ENCODE results near the gene RNF212B. TPM values are rescaled to one million over a fixed set of nuclear protein-coding genes. Genes with fewer than 3 reads are reported as not detected.

The RNF212B gene
- total and polyA plus RNA-seq, 9 donors = not detected

DNA sequence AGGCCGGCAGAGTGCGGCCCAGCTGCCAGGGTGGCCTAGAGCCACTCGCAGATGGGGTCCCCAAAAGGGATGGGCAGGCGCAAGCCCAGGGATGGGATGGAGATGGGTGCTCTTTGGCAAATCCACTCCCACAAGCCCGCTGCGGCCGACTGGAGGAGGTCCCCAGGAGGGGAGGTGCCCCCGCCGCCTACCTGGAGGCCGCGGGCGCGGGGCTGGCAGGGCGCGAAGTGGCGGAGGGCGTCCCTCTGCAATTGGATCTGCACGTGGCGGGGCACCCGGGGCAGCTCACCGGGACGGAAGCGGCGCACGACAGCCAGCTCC lies 64.2 kb downstream of the RNF212B start:
- intact Hi-C loops (cut with DNase I) = loop anchor here in 3 of 4 donors (2.0 to 5.0 kb wide), 2 partner anchors 19 to 295 kb away; partner anchors contain the start of gene PABPN1 (in 2 of the 3)
- TF ChIP-seq POLR2A (IDR thresholded peaks at IDR 0.05) (peak; percentile 92), EP300 (IDR thresholded peaks at IDR 0.05) (no peak)
- TF ChIP-seq, protein P1, sequence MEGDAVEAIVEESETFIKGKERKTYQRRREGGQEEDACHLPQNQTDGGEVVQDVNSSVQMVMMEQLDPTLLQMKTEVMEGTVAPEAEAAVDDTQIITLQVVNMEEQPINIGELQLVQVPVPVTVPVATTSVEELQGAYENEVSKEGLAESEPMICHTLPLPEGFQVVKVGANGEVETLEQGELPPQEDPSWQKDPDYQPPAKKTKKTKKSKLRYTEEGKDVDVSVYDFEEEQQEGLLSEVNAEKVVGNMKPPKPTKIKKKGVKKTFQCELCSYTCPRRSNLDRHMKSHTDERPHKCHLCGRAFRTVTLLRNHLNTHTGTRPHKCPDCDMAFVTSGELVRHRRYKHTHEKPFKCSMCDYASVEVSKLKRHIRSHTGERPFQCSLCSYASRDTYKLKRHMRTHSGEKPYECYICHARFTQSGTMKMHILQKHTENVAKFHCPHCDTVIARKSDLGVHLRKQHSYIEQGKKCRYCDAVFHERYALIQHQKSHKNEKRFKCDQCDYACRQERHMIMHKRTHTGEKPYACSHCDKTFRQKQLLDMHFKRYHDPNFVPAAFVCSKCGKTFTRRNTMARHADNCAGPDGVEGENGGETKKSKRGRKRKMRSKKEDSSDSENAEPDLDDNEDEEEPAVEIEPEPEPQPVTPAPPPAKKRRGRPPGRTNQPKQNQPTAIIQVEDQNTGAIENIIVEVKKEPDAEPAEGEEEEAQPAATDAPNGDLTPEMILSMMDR (IDR thresholded peaks at IDR 0.05) = no peak
- Histone ChIP-seq H3K36me3 (no peaks in the 10 kb centered on the region), H3K9me3 (no peaks in the 10 kb centered on the region), H3K27me3 (no peaks in the 10 kb centered on the region), H3K27ac (peak overlapping the region; percentile 92 to 94), H3K4me3 (peak overlapping the region; percentile 55), H3K4me1 (ENCODE audit: insufficient read depth) (no peaks in the 10 kb centered on the region)
- 0 to 1% (median 1%) methylated on average over 15 to 25 of the region's 25 CpGs for WGBS, 3 donors
- DNase-seq = no peak

DNA sequence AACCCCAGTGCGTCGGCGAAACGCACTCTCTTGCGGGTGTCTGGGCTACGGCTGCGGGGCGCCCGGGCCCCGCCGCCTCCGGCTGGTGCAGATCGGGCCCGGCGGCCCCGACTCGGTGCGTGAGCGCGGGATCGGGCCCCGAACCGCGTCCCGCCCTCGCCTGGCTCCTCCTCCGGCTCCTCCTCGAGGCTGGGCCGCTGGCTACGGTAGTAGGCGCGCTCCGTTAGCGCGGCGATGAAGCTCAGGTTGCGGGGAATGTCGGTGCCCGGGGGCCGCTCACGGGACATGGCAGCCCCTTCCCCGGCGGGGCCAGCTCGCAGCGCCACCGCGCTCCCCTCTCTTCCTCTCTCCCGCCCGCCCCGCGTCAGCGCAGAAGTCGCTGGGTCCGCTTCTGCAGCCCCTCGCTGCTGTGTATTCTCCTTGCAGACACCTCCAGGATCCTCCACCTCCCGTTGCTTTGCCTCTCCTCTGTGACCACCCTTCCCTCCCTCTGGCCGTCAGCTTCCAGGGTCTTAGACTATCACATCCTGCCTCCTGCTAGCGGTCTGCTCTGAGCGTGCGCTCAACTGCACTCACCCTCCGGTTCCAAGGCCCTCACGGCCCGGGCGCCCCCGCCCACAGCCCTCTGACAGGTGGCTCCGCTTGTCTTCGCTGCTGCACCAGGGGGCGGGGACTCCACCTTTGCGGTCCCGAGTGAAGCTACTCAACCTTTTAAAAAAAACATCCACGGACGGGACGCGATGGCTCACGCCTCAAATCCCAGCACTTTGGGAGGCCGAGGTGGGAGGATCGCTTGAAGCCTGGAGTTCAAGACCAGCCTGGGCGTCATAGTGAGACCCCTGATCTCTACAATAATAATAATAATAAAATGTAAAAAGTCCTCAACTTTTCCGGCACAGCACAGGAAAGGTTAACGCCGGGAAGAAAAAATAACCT lies 64.8 kb downstream of the RNF212B start, which contains the start of gene PPP1R3E:
TSS of gene PPP1R3E (minus strand) at position 570 of the 936 bp plus-strand sequence. CDS start at position 287, 283 bp downstream.
- no peaks in the 10 kb centered on the region for H3K36me3 ChIP-seq
- H3K27me3 ChIP-seq = no peaks in the 10 kb centered on the region
- DNase-seq = peak; percentile 70 to 80 (median 75)
- H3K4me3 ChIP-seq = peak within 1 kb of the TSS; percentile 55
- H3K27ac ChIP-seq = peak within 1 kb of the TSS; percentile 92 to 94
- intact Hi-C loops (cut with DNase I) = loop anchor here in 3 of 4 donors (2.0 to 5.0 kb wide), 2 partner anchors 18 to 295 kb away; partner anchors contain the start of gene PABPN1 (in 2 of the 3)
- 1 to 2% (median 2%) methylated on average over 63 to 81 of the region's 81 CpGs for WGBS, 3 donors
- no peaks in the 10 kb centered on the region for H3K4me1 ChIP-seq (ENCODE audit: insufficient read depth)
- TF ChIP-seq, protein P1 (IDR thresholded peaks at IDR 0.05) = no peak
- no peak for TF ChIP-seq POLR2A (IDR thresholded peaks at IDR 0.05)
- no peak for TF ChIP-seq EP300 (IDR thresholded peaks at IDR 0.05)
- no peaks in the 10 kb centered on the region for H3K9me3 ChIP-seq

DNA sequence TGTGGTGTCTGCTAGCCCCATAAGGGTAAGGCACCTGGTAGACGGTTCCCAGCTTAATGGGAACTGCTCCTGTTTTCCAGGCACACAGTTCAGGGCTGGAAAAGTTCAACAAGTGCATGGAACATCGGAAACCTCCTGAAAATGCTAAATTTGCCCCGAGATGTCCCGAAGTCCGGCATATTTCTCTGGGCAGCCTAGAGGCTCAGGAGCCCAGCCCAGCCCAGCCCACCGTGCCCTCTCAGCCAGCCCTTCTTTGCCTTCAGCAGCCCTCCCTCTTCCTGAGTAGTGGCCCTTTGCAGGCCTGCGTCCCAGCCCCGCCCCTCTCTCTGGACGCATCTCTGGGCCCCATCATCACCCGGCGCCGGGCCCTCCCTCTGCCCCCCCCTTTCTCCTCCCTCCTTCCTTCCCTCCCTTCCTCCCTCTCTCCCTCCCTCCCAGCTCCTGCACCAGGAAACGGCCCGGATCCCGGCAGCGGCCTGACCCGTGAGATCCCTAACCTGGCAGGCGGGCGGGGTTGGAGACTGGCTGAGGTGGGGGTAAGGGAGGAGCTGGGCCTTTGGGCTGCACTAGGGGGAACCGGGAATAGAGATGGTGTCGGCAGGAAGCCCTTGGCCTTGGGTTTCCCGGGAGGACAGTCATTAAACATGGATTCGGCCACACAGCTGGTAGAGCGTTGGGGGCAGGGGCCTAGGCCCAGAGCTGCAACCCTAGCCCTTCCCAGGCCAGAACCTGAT lies 68.8 kb downstream of the RNF212B start, which contains the start of gene BCL2L2:
TSS of gene BCL2L2 (plus strand) at position 422 of the 734 bp plus-strand sequence. CDS start 935 bp downstream, outside the sequence.
- H3K36me3 ChIP-seq = no peaks in the 10 kb centered on the region
- H3K4me1 ChIP-seq (ENCODE audit: insufficient read depth) = peaks cover 9% of the 10 kb centered on the region
- DNase-seq = peak; percentile 92 to 95 (median 94)
- peak within 1 kb of the TSS; percentile 66 to 86 for H3K27ac ChIP-seq
- TF ChIP-seq EP300 (IDR thresholded peaks at IDR 0.05) (no peak), POLR2A (IDR thresholded peaks at IDR 0.05) (peak; percentile 62)
- TF ChIP-seq, protein P1 (IDR thresholded peaks at IDR 0.05) = no peak
- peak within 1 kb of the TSS; percentile 67 for H3K4me3 ChIP-seq
- WGBS, 3 donors = 0 to 1% (median 0%) methylated on average over 24 of the region's 24 CpGs
- H3K27me3 ChIP-seq = no peaks in the 10 kb centered on the region
- intact Hi-C loops (cut with DNase I) = no loop called here
- H3K9me3 ChIP-seq = no peaks in the 10 kb centered on the region

DNA sequence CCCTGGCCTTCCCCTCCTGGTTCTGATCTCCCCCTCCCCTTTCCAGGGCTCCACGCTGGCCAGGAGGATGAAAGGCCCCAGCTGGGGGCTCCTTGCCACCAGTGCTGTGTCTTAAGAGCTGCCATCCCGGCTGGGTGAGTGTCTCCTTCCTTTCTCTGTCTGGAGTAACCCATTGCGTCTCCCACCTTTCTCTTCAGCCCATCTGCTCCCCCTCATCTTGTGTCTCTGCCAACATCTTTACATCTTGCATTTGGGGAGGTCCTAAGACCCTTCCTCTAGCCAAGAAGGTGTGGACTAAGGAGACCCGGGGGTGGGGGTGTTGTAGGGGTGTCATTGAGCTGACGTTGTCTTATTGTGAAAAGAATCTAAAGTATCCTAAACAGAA lies 69.4 kb downstream of the RNF212B start:
- TF ChIP-seq POLR2A (IDR thresholded peaks at IDR 0.05) (no peak), EP300 (IDR thresholded peaks at IDR 0.05) (no peak)
- TF ChIP-seq, protein P1 (IDR thresholded peaks at IDR 0.05) = no peak
- H3K4me3 ChIP-seq = peak overlapping the region; percentile 67
- intact Hi-C loops (cut with DNase I) = no loop called here
- 2 to 3% (median 2%) methylated on average over 5 of the region's 5 CpGs for WGBS, 3 donors
- no peaks in the 10 kb centered on the region for H3K36me3 ChIP-seq
- no peaks in the 10 kb centered on the region for H3K27me3 ChIP-seq
- H3K4me1 ChIP-seq (ENCODE audit: insufficient read depth) = peaks cover 9% of the 10 kb centered on the region
- H3K9me3 ChIP-seq = no peaks in the 10 kb centered on the region
- DNase-seq = no peak
- H3K27ac ChIP-seq = peak overlapping the region; percentile 64 to 86
